Neural progenitor cell (in vitro differentiated cells): ENCODE results near the gene MTR. TPM values are rescaled to one million over a fixed set of nuclear protein-coding genes. Genes with fewer than 3 reads are reported as not detected.

ENCODE experiments used
- DNase-seq: peaks from one replicate; pipeline ENCODE4 v3.0.0-alpha.2; 2016; ENCODE audit warnings: low spot score
- H2AFZ ChIP-seq: fragments of 200-600 bp; sonication (generic); replicated peaks from 2 replicates; pipeline ENCODE4 v1.6.1; 2016; ENCODE audit warnings: antibody characterized with exemption
- H3F3A ChIP-seq: fragments of 200-600 bp; sonication (generic); 2 replicates; pipeline ENCODE4 v1.6.1; 2016; ENCODE audit warnings: antibody characterized with exemption, low read depth
- H3K27ac ChIP-seq: fragments of 200-600 bp; sonication (generic); 2 replicates; pipeline ENCODE4 v1.5.1; 2016; ENCODE audit warnings: mild to moderate bottlenecking
- H3K27me3 ChIP-seq: fragments of 200-600 bp; sonication (generic); 2 replicates; pipeline ENCODE4 v1.6.1; 2016; ENCODE audit warnings: mild to moderate bottlenecking, moderate library complexity
- H3K36me3 ChIP-seq: fragments of 200-600 bp; sonication (generic); 2 replicates; pipeline ENCODE4 v1.5.1; 2016
- H3K4me1 ChIP-seq: fragments of 200-600 bp; sonication (generic); 2 replicates; pipeline ENCODE4 v1.6.1; 2016; ENCODE audit warnings: mixed run types
- H3K4me2 ChIP-seq: fragments of 200-600 bp; sonication (generic); 2 replicates; pipeline ENCODE4 v1.6.1; 2016
- H3K4me3 ChIP-seq: fragments of 200-600 bp; sonication (generic); 2 replicates; pipeline ENCODE4 v1.5.1; 2016
- H3K79me2 ChIP-seq: fragments of 200-600 bp; sonication (generic); 2 replicates; pipeline ENCODE4 v1.6.1; 2016; ENCODE audit warnings: low read depth
- H3K9ac ChIP-seq: fragments of 200-600 bp; sonication (generic); 2 replicates; pipeline ENCODE4 v1.6.1; 2016
- H3K9me3 ChIP-seq: fragments of 200-600 bp; sonication (generic); 2 replicates; pipeline ENCODE4 v1.5.1; 2016; ENCODE audit warnings: low read depth
- H4K20me1 ChIP-seq: fragments of 200-600 bp; sonication (generic); 2 replicates; pipeline ENCODE4 v1.6.1; 2016; ENCODE audit warnings: low read depth
- H3K27ac Mint-ChIP-seq: 3 replicates; pipeline ENCODE4 v1.8.0; 2021; ENCODE audit warnings: mixed read lengths
- H3K27me3 Mint-ChIP-seq: 2 replicates; pipeline ENCODE4 v1.8.0; 2022; ENCODE audit warnings: low read depth, mild to moderate bottlenecking, inconsistent platforms, moderate library complexity, mixed read lengths; ENCODE audit not compliant: insufficient read depth
- H3K36me3 Mint-ChIP-seq: 3 replicates; pipeline ENCODE4 v1.8.0; 2021; ENCODE audit warnings: mixed read lengths
- H3K4me1 Mint-ChIP-seq: 3 replicates; pipeline ENCODE4 v1.8.0; 2021; ENCODE audit warnings: mixed read lengths
- H3K4me3 Mint-ChIP-seq: 3 replicates; pipeline ENCODE4 v1.8.0; 2021; ENCODE audit warnings: mild to moderate bottlenecking, moderate library complexity, mixed read lengths
- H3K9me3 Mint-ChIP-seq: 3 replicates; pipeline ENCODE4 v1.8.0; 2020; ENCODE audit warnings: mixed read lengths
- CTCF ChIP-seq: fragments of 200-600 bp; sonication (generic); IDR thresholded peaks from 2 replicates; pipeline ENCODE4 v1.5.1; 2017; ENCODE audit warnings: antibody characterized with exemption, mild to moderate bottlenecking
- EZH2 ChIP-seq: fragments of 200-600 bp; sonication (generic); IDR thresholded peaks from 2 replicates; pipeline ENCODE4 v1.6.1; 2017; ENCODE audit warnings: antibody characterized with exemption, mild to moderate bottlenecking, moderate library complexity
- EZH2phosphoT487 ChIP-seq: fragments of 200-600 bp; sonication (generic); IDR thresholded peaks from 2 replicates; pipeline ENCODE4 v1.6.1; 2017; ENCODE audit warnings: antibody characterized with exemption
- total RNA-seq: library from RNA; depleted of rRNA; stranded (reverse); fragments of >200 nt; gene quantifications from 2 replicates; pipeline ENCODE4 v1.2.3, GENCODE V29; 2015; ENCODE audit warnings: low replicate concordance

Gene MTR
- total RNA-seq, 1 donor from 2014 or later: 27.3 TPM

GRCh38 chr1:236754525-236755210, 40.4 kb upstream of the MTR start:
- no peak overlapping the region for H3K4me3 ChIP-seq
- no peaks in the 10 kb centered on the region for H3K27me3 ChIP-seq
- H2AFZ ChIP-seq: no peak overlapping the region
- no peak for TF ChIP-seq EZH2phosphoT487
- no peak for TF ChIP-seq CTCF
- no peak for TF ChIP-seq EZH2
- DNase-seq: no peak
- no peaks in the 10 kb centered on the region for H4K20me1 ChIP-seq
- Mint-ChIP-seq H3K4me3 (no peak overlapping the region), H3K4me1 (no peaks in the 10 kb centered on the region), H3K27ac (no peak overlapping the region), H3K36me3 (no peaks in the 10 kb centered on the region), H3K27me3 (peaks cover 2% of the 10 kb centered on the region), H3K9me3 (no peaks in the 10 kb centered on the region)
- no peak overlapping the region for H3K9ac ChIP-seq
- H3F3A ChIP-seq: no peaks in the 10 kb centered on the region
- H3K4me2 ChIP-seq: no peak overlapping the region
- H3K79me2 ChIP-seq: no peaks in the 10 kb centered on the region
- no peak overlapping the region for H3K27ac ChIP-seq
- H3K36me3 ChIP-seq: no peaks in the 10 kb centered on the region
- H3K9me3 ChIP-seq: no peaks in the 10 kb centered on the region
- no peaks in the 10 kb centered on the region for H3K4me1 ChIP-seq

DNA sequence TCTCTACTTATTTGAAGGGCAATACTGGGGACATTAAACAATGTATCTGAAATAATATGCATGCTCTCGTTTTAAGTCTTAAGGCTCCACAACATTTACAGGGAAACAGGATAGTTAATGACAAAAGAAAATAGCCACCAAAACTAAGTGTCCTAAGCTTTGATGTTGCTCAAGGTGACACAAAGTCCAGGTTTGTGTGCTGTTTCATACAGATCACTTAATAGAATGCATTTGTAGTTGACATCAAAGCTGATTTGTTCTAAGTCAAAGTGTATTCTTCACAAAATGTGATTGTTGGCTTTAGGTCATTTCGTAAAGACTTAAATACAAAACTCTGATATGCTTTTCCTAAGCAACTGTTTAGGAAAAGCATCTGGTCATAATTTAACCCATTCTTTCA, 37.5 kb upstream of the MTR start:
- no peaks in the 10 kb centered on the region for H3K36me3 Mint-ChIP-seq
- no peak overlapping the region for H2AFZ ChIP-seq
- H3K27me3 Mint-ChIP-seq: peaks cover 2% of the 10 kb centered on the region
- DNase-seq: no peak
- no peaks in the 10 kb centered on the region for H3K27me3 ChIP-seq
- H3K4me2 ChIP-seq: no peak overlapping the region
- H3K4me1 ChIP-seq: no peaks in the 10 kb centered on the region
- no peaks in the 10 kb centered on the region for H3K4me1 Mint-ChIP-seq
- H3K36me3 ChIP-seq: no peaks in the 10 kb centered on the region
- no peak overlapping the region for H3K4me3 ChIP-seq
- H3K9me3 ChIP-seq: no peaks in the 10 kb centered on the region
- no peaks in the 10 kb centered on the region for H4K20me1 ChIP-seq
- no peaks in the 10 kb centered on the region for H3K9me3 Mint-ChIP-seq
- TF ChIP-seq CTCF (no peak), EZH2phosphoT487 (no peak), EZH2 (no peak)
- no peak overlapping the region for H3K9ac ChIP-seq
- H3K79me2 ChIP-seq: no peaks in the 10 kb centered on the region
- no peak overlapping the region for H3K4me3 Mint-ChIP-seq
- no peak overlapping the region for H3K27ac Mint-ChIP-seq
- no peaks in the 10 kb centered on the region for H3F3A ChIP-seq
- no peak overlapping the region for H3K27ac ChIP-seq

DNA sequence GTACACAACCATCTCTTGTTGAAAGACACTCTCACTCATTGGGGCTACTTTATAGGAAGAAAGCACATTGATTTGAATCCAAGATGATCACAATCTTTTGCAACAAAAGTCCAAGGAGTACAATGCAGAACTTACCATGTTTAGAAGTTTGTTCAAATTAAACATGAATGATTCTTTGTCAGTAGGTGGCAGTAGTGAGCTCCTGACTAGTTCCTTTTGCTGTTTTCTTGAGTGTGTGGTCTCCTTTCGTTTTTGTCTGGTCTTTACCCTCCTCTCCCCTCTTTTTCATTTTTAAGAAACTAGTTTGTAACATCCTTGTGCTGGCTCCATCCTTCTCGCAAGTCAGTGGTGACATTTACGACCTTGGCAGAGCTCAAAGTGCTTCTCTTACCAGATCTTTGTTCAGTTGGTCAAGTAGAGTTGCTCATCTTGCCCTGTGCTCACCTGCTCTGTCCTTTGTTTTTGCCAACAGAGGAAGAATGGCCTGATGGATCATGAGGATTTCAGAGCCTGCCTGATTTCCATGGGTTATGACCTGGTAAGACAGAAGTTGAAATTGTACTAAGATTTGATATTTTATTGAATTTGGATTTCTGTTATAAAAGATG, 35.7 kb upstream of the MTR start:
- peak; percentile 73 for DNase-seq
- Histone ChIP-seq H3F3A (no peaks in the 10 kb centered on the region), H3K79me2 (no peaks in the 10 kb centered on the region), H2AFZ (peak overlapping the region; percentile 89), H3K27ac (no peak overlapping the region), H3K9ac (no peak overlapping the region), H3K4me2 (no peak overlapping the region), H3K4me1 (no peaks in the 10 kb centered on the region), H4K20me1 (no peaks in the 10 kb centered on the region), H3K4me3 (no peak overlapping the region), H3K27me3 (no peaks in the 10 kb centered on the region), H3K9me3 (no peaks in the 10 kb centered on the region), H3K36me3 (no peaks in the 10 kb centered on the region)
- TF ChIP-seq CTCF (peak; percentile 80), EZH2phosphoT487 (no peak), EZH2 (no peak)
- Mint-ChIP-seq H3K4me3 (no peak overlapping the region), H3K36me3 (no peaks in the 10 kb centered on the region), H3K27ac (no peak overlapping the region), H3K9me3 (no peaks in the 10 kb centered on the region), H3K4me1 (no peaks in the 10 kb centered on the region), H3K27me3 (no peaks in the 10 kb centered on the region)
